Suprapubic skin (tissue), 4 donors: ENCODE data around the gene VEPH1. TPM values are rescaled to one million over a fixed set of nuclear protein-coding genes. Genes with fewer than 3 reads are reported as not detected.

ENCODE experiments used
- DNase-seq, 2 donors: peaks; one replicate each; pipeline ENCODE4 v3.0.0-alpha.2; 2019; ENCODE audit warnings: low spot score in 2 of 2
- H3K27ac ChIP-seq: fragments of 200-600 bp; sonication (generic); one replicate; pipeline ENCODE4 v1.5.1; 2019
- H3K27me3 ChIP-seq: fragments of 200-600 bp; sonication (generic); one replicate; pipeline ENCODE4 v1.5.1; 2019
- H3K36me3 ChIP-seq: fragments of 200-600 bp; sonication (generic); one replicate; pipeline ENCODE4 v1.5.1; 2019
- H3K4me1 ChIP-seq: fragments of 200-600 bp; sonication (generic); one replicate; pipeline ENCODE4 v1.5.1; 2019
- H3K4me3 ChIP-seq: fragments of 200-600 bp; sonication (generic); one replicate; pipeline ENCODE4 v1.5.1; 2019; ENCODE audit warnings: mild to moderate bottlenecking
- H3K9me3 ChIP-seq: fragments of 200-600 bp; sonication (generic); one replicate; pipeline ENCODE4 v1.5.1; 2019
- CTCF ChIP-seq, 2 donors: fragments of 200-600 bp in 1 of 2; fragments of 450-650 bp in 1 of 2; sonication (generic) in 1 of 2; IDR thresholded peaks; one replicate each; pipeline ENCODE4 v1.5.1; 2016 to 2019; ENCODE audit warnings: antibody characterized with exemption in 2 of 2, mild to moderate bottlenecking in 1 of 2, moderate library complexity in 1 of 2
- EP300 ChIP-seq: sonication (generic); formaldehyde crosslinking; IDR thresholded peaks from one replicate; pipeline ENCODE4 v1.6.1; 2017; ENCODE audit warnings: antibody characterized with exemption
- POLR2A ChIP-seq, 2 donors: fragments of 450-650 bp; IDR thresholded peaks; one replicate each; pipeline ENCODE4 v1.6.1; 2017; ENCODE audit warnings: antibody characterized with exemption in 2 of 2, mild to moderate bottlenecking in 2 of 2, moderate library complexity in 2 of 2
- POLR2AphosphoS5 ChIP-seq, 3 donors: sonication (generic); formaldehyde crosslinking; IDR thresholded peaks; one replicate each; pipeline ENCODE4 v1.6.1; 2017; ENCODE audit warnings: antibody characterized with exemption in 3 of 3
- WGBS: methylation state at CpG from one replicate; pipeline ENCODE4 v1.1.5; 2018; 5-methylcytosine and 5-hydroxymethylcytosine counted together
- total RNA-seq, 4 donors: library from RNA; depleted of rRNA; stranded (reverse); fragments of >200 nt; gene quantifications; one replicate each; pipeline ENCODE4 v1.1.0, GENCODE V29; 2016

Gene VEPH1
- total RNA-seq, 4 donors from 2014 or later = 2.9 to 9.3 (median 5.7) TPM

- Histone ChIP-seq H3K9me3 (no peaks in the 10 kb centered on the region), H3K27ac (no peak overlapping the region), H3K4me3 (no peak overlapping the region), H3K27me3 (no peaks in the 10 kb centered on the region), H3K4me1 (no peaks in the 10 kb centered on the region), H3K36me3 (no peaks in the 10 kb centered on the region)
- DNase-seq = no peak
- TF ChIP-seq EP300 (no peak), POLR2A (IDR thresholded peaks at IDR 0.05) (no peak), POLR2AphosphoS5 (IDR thresholded peaks at IDR 0.05) (no peak), CTCF (IDR thresholded peaks at IDR 0.05) (no peak)
- 83% methylated on average over 6 of the region's 6 CpGs for WGBS
Measured at GRCh38 chr3:157310329-157311052, 192.7 kb downstream of the VEPH1 start.

- H3K27me3 ChIP-seq = no peaks in the 10 kb centered on the region
- WGBS = 76% methylated on average over 2 of the region's 2 CpGs
- H3K4me1 ChIP-seq = no peaks in the 10 kb centered on the region
- DNase-seq = no peak
- no peak overlapping the region for H3K4me3 ChIP-seq
- H3K9me3 ChIP-seq = no peaks in the 10 kb centered on the region
- H3K27ac ChIP-seq = no peak overlapping the region
- no peaks in the 10 kb centered on the region for H3K36me3 ChIP-seq
- no peak for TF ChIP-seq CTCF (IDR thresholded peaks at IDR 0.05)
- TF ChIP-seq EP300 = no peak
Measured at GRCh38 chr3:157306502-157306901, 196.7 kb downstream of the VEPH1 start.

GRCh38 chr3:157305392-157305791 lies 197.8 kb downstream of the VEPH1 start:
- Histone ChIP-seq H3K9me3 (no peaks in the 10 kb centered on the region), H3K4me3 (no peak overlapping the region), H3K36me3 (no peaks in the 10 kb centered on the region), H3K27ac (no peak overlapping the region), H3K4me1 (no peaks in the 10 kb centered on the region), H3K27me3 (no peaks in the 10 kb centered on the region)
- TF ChIP-seq POLR2AphosphoS5 (IDR thresholded peaks at IDR 0.05) = no peak
- no peak for TF ChIP-seq CTCF (IDR thresholded peaks at IDR 0.05)
- TF ChIP-seq POLR2A (IDR thresholded peaks at IDR 0.05) = no peak
- no peak for TF ChIP-seq EP300
- 89% methylated on average over 4 of the region's 4 CpGs for WGBS
- no peak for DNase-seq

- 91% methylated on average over 2 of the region's 2 CpGs for WGBS
Measured at GRCh38 chr3:157301755-157302154, 201.5 kb downstream of the VEPH1 start.

More at GRCh38 chr3:157301755-157302154, 201.5 kb downstream of the VEPH1 start:
- Histone ChIP-seq H3K4me1 (no peaks in the 10 kb centered on the region), H3K36me3 (no peaks in the 10 kb centered on the region), H3K27me3 (no peaks in the 10 kb centered on the region), H3K9me3 (no peaks in the 10 kb centered on the region), H3K4me3 (no peak overlapping the region), H3K27ac (no peak overlapping the region)
- no peak for DNase-seq
- no peak for TF ChIP-seq CTCF (IDR thresholded peaks at IDR 0.05)
- TF ChIP-seq POLR2A (IDR thresholded peaks at IDR 0.05) = no peak
- TF ChIP-seq POLR2AphosphoS5 (IDR thresholded peaks at IDR 0.05) = no peak
- no peak for TF ChIP-seq EP300
